Fibroblast of pulmonary artery (primary cell): ENCODE results near the gene POMT1.
A peak's percentile ranks its signal among the peaks of the same experiment; 100 is the strongest.

Experiments
- DNase-seq: peaks from one replicate; pipeline ENCODE4 v3.0.0-alpha.2; 2010; ENCODE audit warnings: low read depth
- H3K4me3 ChIP-seq: replicated peaks from 2 replicates; pipeline ENCODE4 v1.5.1; 2011; ENCODE audit warnings: low read depth, mild to moderate bottlenecking, control low read depth, low read length, moderate library complexity
- TF ChIP-seq, protein P1 (sequence below): IDR thresholded peaks from 2 replicates; pipeline ENCODE4 v1.5.1; 2011; ENCODE audit warnings: mild to moderate bottlenecking, control low read depth, low read length, inconsistent platforms; ENCODE audit errors: missing control alignments

Gene POMT1

DNA sequence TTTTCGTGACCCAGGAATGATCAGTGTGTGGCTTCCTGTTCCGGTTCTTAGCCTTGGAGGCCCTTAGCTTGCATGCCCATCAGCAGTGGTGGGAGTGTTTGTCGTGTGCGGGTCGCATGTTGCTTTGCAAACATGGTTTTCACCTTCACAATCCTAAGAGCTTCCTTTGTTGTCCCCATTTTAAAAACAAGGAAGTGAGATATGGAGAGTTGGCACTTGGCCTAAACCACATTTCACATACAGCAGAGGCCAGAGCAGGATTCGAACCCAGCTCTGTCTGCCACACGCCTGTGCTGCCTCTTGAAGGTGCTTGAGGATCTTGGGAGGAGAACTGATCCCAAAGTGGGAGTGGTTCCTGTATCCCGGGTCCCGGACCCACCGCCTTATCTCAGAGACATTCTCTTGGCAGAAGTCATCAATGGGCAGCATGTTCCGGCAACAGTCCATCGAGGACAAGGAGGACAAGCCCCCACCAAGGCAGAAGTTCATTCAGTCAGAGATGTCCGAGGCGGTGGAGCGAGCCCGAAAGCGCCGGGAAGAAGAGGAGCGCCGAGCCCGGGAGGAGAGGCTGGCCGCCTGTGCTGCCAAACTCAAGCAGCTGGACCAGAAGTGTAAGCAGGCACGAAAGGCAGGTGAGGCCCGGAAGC, 38.2 kb upstream of the POMT1 start:
- TF ChIP-seq, protein P1, sequence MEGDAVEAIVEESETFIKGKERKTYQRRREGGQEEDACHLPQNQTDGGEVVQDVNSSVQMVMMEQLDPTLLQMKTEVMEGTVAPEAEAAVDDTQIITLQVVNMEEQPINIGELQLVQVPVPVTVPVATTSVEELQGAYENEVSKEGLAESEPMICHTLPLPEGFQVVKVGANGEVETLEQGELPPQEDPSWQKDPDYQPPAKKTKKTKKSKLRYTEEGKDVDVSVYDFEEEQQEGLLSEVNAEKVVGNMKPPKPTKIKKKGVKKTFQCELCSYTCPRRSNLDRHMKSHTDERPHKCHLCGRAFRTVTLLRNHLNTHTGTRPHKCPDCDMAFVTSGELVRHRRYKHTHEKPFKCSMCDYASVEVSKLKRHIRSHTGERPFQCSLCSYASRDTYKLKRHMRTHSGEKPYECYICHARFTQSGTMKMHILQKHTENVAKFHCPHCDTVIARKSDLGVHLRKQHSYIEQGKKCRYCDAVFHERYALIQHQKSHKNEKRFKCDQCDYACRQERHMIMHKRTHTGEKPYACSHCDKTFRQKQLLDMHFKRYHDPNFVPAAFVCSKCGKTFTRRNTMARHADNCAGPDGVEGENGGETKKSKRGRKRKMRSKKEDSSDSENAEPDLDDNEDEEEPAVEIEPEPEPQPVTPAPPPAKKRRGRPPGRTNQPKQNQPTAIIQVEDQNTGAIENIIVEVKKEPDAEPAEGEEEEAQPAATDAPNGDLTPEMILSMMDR: no peak
- DNase-seq: peak; percentile 35
- H3K4me3 ChIP-seq: no peak overlapping the region

DNA sequence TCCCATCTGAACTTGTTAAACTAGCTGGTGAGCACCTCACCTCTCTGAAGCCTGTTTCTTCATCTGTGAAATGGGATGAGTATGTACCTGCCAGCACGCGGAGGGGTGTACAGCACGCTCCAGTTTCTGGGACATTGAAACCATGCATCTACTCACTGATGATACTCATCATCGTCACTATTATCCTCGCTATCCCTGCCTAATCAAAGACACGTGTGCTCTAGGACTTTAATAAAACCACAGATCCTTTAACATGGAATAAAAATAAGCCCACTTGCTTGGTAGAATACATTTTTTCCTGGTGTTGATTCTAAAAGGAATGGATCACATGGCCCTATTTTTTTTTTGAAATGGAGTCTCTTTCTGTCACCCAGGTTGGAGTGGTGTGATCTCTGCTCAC, 37.3 kb upstream of the POMT1 start:
- no peak overlapping the region for H3K4me3 ChIP-seq
- DNase-seq: no peak
- TF ChIP-seq, protein P1: no peak

DNA sequence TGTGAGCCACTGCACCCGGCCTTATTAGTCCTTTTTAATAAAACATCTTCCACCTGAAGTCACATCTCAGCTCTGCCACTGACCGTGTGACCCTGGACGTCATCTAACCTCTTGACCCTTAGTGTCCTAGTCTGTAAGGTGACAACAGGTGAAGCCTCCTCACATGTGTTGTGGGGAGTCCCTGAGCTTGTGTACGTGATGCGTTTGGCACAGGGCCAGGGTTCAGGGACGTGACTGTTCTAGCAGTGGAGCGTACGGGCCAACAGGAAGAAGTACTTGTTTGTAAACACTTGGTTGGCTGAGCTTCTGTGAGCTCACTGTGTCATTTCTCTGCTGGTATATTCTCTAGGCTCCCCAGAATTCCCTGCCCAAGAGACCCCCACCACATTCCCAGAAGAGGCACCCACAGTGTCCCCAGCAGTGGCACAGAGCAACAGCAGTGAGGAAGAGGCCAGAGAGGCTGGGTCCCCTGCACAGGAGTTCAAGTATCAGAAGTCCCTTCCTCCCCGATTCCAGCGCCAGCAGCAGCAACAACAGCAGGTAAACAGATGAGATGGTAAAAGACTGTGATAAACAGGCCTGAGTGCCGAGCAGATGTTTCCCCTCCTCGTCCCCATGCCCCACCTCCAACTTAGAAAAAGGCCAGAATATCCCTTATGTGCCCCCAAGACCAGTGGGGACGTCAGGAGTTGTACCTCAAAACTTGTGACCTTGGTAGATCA, 35.3 kb upstream of the POMT1 start:
- TF ChIP-seq, protein P1: no peak
- no peak for DNase-seq
- H3K4me3 ChIP-seq: no peak overlapping the region

DNA sequence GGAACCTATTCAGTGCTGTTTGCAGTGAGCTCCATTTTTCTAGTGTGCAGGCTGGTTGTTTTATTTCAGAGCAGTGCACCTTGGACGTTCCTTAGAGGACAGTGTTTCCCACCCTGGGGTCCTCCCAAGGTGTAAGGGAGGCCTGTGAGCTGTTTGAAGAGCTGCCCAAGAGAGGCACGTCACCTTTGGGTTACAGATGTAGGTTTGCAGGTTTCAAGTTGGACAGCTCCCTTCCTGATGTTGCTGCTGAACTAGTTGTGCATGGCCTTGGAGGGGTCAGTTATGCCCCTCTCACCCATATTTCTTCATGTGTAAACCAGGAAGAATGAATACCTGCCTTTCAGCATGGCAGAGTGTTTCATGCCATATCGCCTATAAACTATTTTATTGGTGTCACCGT, 34.7 kb upstream of the POMT1 start:
- H3K4me3 ChIP-seq: no peak overlapping the region

DNA sequence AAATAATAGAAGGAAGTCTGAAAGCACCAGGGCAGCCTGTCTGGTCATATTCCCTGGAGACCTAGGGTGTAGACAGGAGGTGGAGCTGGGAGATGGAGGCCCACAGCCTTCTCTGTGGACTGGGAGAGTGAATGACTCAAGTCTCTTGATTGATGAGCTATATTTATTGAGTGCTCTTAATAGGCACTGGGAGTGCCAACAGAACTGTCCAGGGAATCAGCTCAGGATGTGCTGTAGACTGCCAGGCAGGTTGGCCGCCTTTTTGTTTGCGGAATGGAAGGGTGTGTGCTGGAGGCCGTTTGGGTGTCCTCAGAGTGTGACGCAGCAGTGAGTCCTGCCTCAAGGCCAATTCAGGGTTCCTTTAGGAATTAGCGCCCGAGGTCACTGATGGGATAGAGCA, 33.4 kb upstream of the POMT1 start:
- no peak for DNase-seq
- H3K4me3 ChIP-seq: no peak overlapping the region

More for the DNA sequence above, 34.7 kb upstream of the POMT1 start:
- DNase-seq: no peak
- TF ChIP-seq, protein P1: no peak

DNA sequence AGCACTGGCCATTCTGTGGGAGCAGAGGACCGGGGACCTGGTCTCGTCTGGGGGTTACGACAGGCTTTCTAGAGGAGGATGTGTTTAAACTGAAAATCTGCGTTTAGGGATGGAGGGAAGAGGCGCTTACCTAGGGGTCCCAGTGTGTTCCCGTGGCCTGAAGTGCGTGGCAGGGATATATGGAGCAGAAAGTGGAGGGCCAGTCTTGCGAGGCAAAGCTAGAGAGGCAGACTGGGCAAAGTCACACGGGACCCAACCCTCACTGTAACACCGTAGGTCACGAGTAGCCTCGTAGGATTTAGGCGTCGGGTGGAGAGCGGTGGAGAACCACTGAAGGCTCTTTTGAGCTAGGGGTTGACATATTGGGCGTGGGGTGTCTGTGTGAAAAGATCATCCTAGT, 32.8 kb upstream of the POMT1 start:
- TF ChIP-seq, protein P1: no peak
- no peak overlapping the region for H3K4me3 ChIP-seq
- no peak for DNase-seq

More for the DNA sequence above, 33.4 kb upstream of the POMT1 start:
- TF ChIP-seq, protein P1: no peak
